Suprapubic skin (tissue), 4 donors: ENCODE measurements around the gene GNAT1. TPM values are rescaled to one million over a fixed set of nuclear protein-coding genes. Genes with fewer than 3 reads are reported as not detected.

Experiments used
- DNase-seq, 2 donors: peaks; one replicate each; pipeline ENCODE4 v3.0.0-alpha.2; 2019; ENCODE audit warnings: low spot score in 2 of 2
- H3K27ac ChIP-seq: fragments of 200-600 bp; sonication (generic); one replicate; pipeline ENCODE4 v1.5.1; 2019
- H3K27me3 ChIP-seq: fragments of 200-600 bp; sonication (generic); one replicate; pipeline ENCODE4 v1.5.1; 2019
- H3K36me3 ChIP-seq: fragments of 200-600 bp; sonication (generic); one replicate; pipeline ENCODE4 v1.5.1; 2019
- H3K4me1 ChIP-seq: fragments of 200-600 bp; sonication (generic); one replicate; pipeline ENCODE4 v1.5.1; 2019
- H3K4me3 ChIP-seq: fragments of 200-600 bp; sonication (generic); one replicate; pipeline ENCODE4 v1.5.1; 2019; ENCODE audit warnings: mild to moderate bottlenecking
- H3K9me3 ChIP-seq: fragments of 200-600 bp; sonication (generic); one replicate; pipeline ENCODE4 v1.5.1; 2019
- EP300 ChIP-seq: sonication (generic); formaldehyde crosslinking; IDR thresholded peaks from one replicate; pipeline ENCODE4 v1.6.1; 2017; ENCODE audit warnings: antibody characterized with exemption
- POLR2A ChIP-seq, 2 donors: fragments of 450-650 bp; IDR thresholded peaks; one replicate each; pipeline ENCODE4 v1.6.1; 2017; ENCODE audit warnings: antibody characterized with exemption in 2 of 2, mild to moderate bottlenecking in 2 of 2, moderate library complexity in 2 of 2
- POLR2AphosphoS5 ChIP-seq, 3 donors: sonication (generic); formaldehyde crosslinking; IDR thresholded peaks; one replicate each; pipeline ENCODE4 v1.6.1; 2017; ENCODE audit warnings: antibody characterized with exemption in 3 of 3
- WGBS: methylation state at CpG from one replicate; pipeline ENCODE4 v1.1.5; 2018; 5-methylcytosine and 5-hydroxymethylcytosine counted together
- total RNA-seq, 4 donors: library from RNA; depleted of rRNA; stranded (reverse); fragments of >200 nt; gene quantifications; one replicate each; pipeline ENCODE4 v1.1.0, GENCODE V29; 2016
- TF ChIP-seq, protein P1 (sequence below), 2 donors: fragments of 200-600 bp in 1 of 2; fragments of 450-650 bp in 1 of 2; sonication (generic) in 1 of 2; IDR thresholded peaks; one replicate each; pipeline ENCODE4 v1.5.1; 2016 to 2019; ENCODE audit warnings: antibody characterized with exemption in 2 of 2, mild to moderate bottlenecking in 1 of 2, moderate library complexity in 1 of 2

Gene GNAT1
- total RNA-seq, 4 donors from 2014 or later, result 0.64 TPM; not detected in 3

DNA sequence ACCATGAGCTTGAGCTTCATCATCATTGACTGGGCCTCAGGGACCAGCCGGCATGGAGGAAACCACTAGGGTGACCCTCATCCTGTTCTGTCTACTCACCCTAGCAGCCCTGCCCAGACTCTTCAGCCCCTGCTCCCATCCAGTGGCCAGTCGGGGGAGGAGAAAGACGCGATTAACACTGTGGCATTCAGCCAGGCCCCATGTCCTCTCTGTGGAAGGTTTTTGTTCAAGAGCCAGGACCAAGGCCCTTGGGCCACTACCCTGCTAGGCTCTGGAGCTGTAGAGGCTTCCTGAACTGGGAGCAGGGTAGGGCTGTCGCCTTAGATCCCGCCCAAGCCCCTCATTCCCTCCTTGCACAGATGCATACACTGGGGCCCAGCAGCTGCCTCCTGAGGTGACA, 28.7 kb downstream of the GNAT1 start:
- WGBS, result 86% methylated on average over 6 of the region's 6 CpGs

DNA sequence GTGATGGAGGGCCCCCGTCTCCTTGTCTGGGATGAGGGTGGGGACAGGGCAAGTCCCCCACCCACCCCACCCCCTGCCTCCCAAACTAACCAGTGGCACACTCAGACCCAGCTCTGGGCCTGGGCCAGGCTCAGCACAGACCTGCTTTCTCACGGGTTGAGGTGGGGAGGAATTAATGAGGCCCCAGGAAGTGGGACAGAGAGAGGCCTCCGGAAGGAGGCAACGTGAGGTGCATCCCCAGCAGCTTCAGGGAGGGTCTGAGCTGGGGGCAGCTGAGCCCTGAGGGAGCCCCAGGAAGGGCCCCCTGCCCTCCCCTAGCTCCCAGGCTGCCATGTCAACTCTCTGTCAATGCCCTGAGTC, 29.6 kb downstream of the GNAT1 start:
- TF ChIP-seq POLR2AphosphoS5 (IDR thresholded peaks at IDR 0.05) (no peak), POLR2A (IDR thresholded peaks at IDR 0.05) (no peak), EP300 (no peak)
- TF ChIP-seq, protein P1, sequence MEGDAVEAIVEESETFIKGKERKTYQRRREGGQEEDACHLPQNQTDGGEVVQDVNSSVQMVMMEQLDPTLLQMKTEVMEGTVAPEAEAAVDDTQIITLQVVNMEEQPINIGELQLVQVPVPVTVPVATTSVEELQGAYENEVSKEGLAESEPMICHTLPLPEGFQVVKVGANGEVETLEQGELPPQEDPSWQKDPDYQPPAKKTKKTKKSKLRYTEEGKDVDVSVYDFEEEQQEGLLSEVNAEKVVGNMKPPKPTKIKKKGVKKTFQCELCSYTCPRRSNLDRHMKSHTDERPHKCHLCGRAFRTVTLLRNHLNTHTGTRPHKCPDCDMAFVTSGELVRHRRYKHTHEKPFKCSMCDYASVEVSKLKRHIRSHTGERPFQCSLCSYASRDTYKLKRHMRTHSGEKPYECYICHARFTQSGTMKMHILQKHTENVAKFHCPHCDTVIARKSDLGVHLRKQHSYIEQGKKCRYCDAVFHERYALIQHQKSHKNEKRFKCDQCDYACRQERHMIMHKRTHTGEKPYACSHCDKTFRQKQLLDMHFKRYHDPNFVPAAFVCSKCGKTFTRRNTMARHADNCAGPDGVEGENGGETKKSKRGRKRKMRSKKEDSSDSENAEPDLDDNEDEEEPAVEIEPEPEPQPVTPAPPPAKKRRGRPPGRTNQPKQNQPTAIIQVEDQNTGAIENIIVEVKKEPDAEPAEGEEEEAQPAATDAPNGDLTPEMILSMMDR (IDR thresholded peaks at IDR 0.05), result no peak
- no peak overlapping the region for H3K27ac ChIP-seq
- WGBS, result 100% methylated on average over 1 of the region's 4 CpGs

More for the DNA sequence above, 28.7 kb downstream of the GNAT1 start:
- H3K9me3 ChIP-seq, result no peaks in the 10 kb centered on the region
- H3K27ac ChIP-seq, result no peak overlapping the region
- no peaks in the 10 kb centered on the region for H3K36me3 ChIP-seq
- TF ChIP-seq, protein P1 (IDR thresholded peaks at IDR 0.05), result no peak
- TF ChIP-seq EP300 (no peak), POLR2AphosphoS5 (IDR thresholded peaks at IDR 0.05) (no peak), POLR2A (IDR thresholded peaks at IDR 0.05) (no peak)
- H3K27me3 ChIP-seq, result no peaks in the 10 kb centered on the region
- no peak overlapping the region for H3K4me3 ChIP-seq
- peaks cover 4% of the 10 kb centered on the region for H3K4me1 ChIP-seq
- DNase-seq, result no peak

DNA sequence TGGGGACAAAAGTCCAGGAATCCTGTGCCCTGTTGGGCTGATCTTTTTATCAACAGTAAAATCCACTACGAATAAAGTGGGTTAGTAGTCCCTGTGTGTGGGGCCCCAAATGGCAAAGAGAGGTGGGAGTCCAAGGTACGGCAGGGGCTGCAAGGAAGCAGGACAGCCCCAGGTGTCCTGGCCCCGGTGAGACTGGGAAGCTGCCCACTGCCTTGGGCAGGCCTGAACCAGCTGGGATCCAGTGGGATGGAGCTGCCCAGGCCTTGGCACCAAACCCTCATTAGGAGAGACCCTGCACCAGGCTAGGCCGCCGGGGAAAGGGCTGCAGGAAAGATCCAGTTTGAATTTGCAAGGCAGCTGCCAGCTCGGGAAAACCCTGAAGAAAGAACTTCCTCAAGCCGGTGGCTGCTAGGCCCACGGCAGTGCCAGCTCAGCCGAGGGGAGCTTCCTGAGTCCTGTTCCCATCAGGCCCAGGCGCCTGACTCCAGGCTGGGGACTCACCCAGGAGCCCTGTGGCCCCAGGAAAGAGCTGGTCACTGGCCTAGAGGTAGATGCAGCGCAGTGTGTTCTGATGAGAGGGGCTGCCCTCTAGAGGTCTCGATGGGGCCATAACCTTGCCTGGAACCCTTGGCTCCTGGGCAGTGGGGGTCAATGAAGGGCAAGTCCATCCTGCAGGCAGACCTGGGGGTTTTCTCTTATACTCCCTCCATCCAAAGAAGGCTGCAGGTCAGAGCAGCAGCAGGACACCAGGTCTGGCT, 30.2 kb downstream of the GNAT1 start:
- Histone ChIP-seq H3K36me3 (no peaks in the 10 kb centered on the region), H3K27ac (no peak overlapping the region), H3K9me3 (no peaks in the 10 kb centered on the region), H3K4me3 (no peak overlapping the region), H3K4me1 (peaks cover 13% of the 10 kb centered on the region), H3K27me3 (no peaks in the 10 kb centered on the region)
- 50% methylated on average over 10 of the region's 12 CpGs for WGBS
- TF ChIP-seq EP300, result no peak
- TF ChIP-seq POLR2AphosphoS5 (IDR thresholded peaks at IDR 0.05), result no peak
- no peak for TF ChIP-seq POLR2A (IDR thresholded peaks at IDR 0.05)
- TF ChIP-seq, protein P1 (IDR thresholded peaks at IDR 0.05), result no peak
- no peak for DNase-seq

More for the DNA sequence above, 29.6 kb downstream of the GNAT1 start:
- Histone ChIP-seq H3K9me3 (no peaks in the 10 kb centered on the region), H3K27me3 (no peaks in the 10 kb centered on the region), H3K4me1 (peaks cover 8% of the 10 kb centered on the region), H3K36me3 (no peaks in the 10 kb centered on the region), H3K4me3 (no peak overlapping the region)
- no peak for DNase-seq

DNA sequence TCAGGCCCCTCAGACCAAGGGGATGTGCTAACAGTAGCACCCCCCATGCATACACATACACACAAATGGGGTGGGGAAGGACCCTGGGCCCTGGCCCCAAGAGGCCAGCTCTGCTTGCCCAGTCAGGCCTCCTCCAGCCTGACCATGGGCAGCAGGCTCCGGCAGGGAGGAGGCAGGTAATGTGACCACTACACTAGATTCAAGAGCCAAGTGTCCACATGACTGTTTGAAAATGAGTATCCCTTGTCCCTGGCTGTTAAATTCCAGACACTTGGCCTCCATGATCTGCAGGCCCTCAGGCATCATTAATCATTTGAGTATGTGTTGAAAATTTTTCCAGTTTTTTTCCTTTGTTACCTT, 30.7 kb downstream of the GNAT1 start:
- no peaks in the 10 kb centered on the region for H3K27me3 ChIP-seq
- no peak for TF ChIP-seq POLR2A (IDR thresholded peaks at IDR 0.05)
- no peak for TF ChIP-seq POLR2AphosphoS5 (IDR thresholded peaks at IDR 0.05)
- no peak for TF ChIP-seq EP300
- TF ChIP-seq, protein P1 (IDR thresholded peaks at IDR 0.05), result no peak
- no peaks in the 10 kb centered on the region for H3K9me3 ChIP-seq
- H3K4me1 ChIP-seq, result peaks cover 18% of the 10 kb centered on the region
- no peak for DNase-seq
- no peak overlapping the region for H3K4me3 ChIP-seq
- no peak overlapping the region for H3K27ac ChIP-seq
- H3K36me3 ChIP-seq, result no peaks in the 10 kb centered on the region
- 80% methylated on average over 1 of the region's 1 CpG for WGBS

DNA sequence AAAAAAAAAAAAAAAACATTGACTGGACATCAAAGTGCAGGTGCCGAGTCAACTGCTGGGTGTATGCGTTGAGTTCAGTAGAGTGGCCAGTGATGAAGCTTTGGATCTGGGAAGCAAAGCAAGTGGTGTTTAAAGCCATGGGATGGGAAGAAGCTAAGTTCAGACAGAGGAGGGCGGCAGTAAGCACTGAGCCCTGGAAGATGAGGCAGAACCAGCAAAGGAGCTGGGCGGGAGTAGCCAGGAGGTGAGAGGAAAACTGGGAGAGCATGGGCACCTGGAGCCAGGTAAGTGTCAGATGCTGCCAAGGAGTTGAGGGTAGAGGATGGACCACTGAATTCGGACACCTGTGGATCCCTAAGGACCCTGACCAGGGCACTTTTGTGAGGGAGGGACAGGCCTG, 33.2 kb downstream of the GNAT1 start:
- H3K27me3 ChIP-seq, result no peaks in the 10 kb centered on the region
- no peak for DNase-seq
- no peak overlapping the region for H3K4me3 ChIP-seq
- H3K36me3 ChIP-seq, result no peaks in the 10 kb centered on the region
- peaks cover 37% of the 10 kb centered on the region for H3K4me1 ChIP-seq
- no peaks in the 10 kb centered on the region for H3K9me3 ChIP-seq
- WGBS, result 62% methylated on average over 5 of the region's 5 CpGs
- no peak overlapping the region for H3K27ac ChIP-seq
- TF ChIP-seq, protein P1 (IDR thresholded peaks at IDR 0.05), result no peak
- TF ChIP-seq POLR2A (IDR thresholded peaks at IDR 0.05) (no peak), EP300 (no peak), POLR2AphosphoS5 (IDR thresholded peaks at IDR 0.05) (no peak)
